ENCODE measurements around the gene DCLK1.

The DCLK1 gene

GRCh38 chr13:35729926-35730627 is 401.1 kb downstream of the DCLK1 start:
- no peak for DNase-seq

GRCh38 chr13:35727881-35728280 is 403.3 kb downstream of the DCLK1 start:
- DNase-seq = no peak

GRCh38 chr13:35724446-35724845 is 406.7 kb downstream of the DCLK1 start:
- no peak for DNase-seq

- DNase-seq = no peak
Observed at GRCh38 chr13:35723821-35724220, 407.4 kb downstream of the DCLK1 start.

- DNase-seq = no peak
Observed at GRCh38 chr13:35723053-35723461, 408.1 kb downstream of the DCLK1 start.

- no peak for DNase-seq
Observed at GRCh38 chr13:35722458-35723052, 408.6 kb downstream of the DCLK1 start.

GRCh38 chr13:35720690-35721554 is 410.3 kb downstream of the DCLK1 start:
- peak in 1 of 2 experiments; percentile 28 for DNase-seq

GRCh38 chr13:35720290-35720689 is 410.9 kb downstream of the DCLK1 start:
- no peak for DNase-seq

Measured in cerebellar nuclear complex (tissue), 1 donor.